B cell (primary cell): ENCODE measurements around the gene SUSD2. TPM values are rescaled to one million over a fixed set of nuclear protein-coding genes. Genes with fewer than 3 reads are reported as not detected.

Experiments used
- ATAC-seq: fragments of 200-7000 bp; cut with Tn5 transposase; one replicate; pipeline ENCODE4 v1.10.0; 2021; ENCODE audit warnings: low read depth, mild to moderate bottlenecking, moderate number of reproducible peaks, moderate library complexity
- CTCF ChIA-PET: fragments of 350-600 bp; sonication (Branson Sonifier 250); formaldehyde crosslinking; loops from one replicate; lab custom pipeline; 2021; ENCODE audit warnings: antibody characterized with exemption, inconsistent platforms; lab: Charles Lee
- POLR2A ChIA-PET: fragments of 350-600 bp; sonication (Branson Sonifier 250); formaldehyde crosslinking; loops from one replicate; lab custom pipeline; 2021; ENCODE audit warnings: antibody characterized with exemption; lab: Charles Lee
- DNase-seq: peaks from one replicate; pipeline ENCODE4 v3.0.0; 2013
- H2AFZ ChIP-seq: 2 replicates; pipeline ENCODE4 v1.6.1; 2012; ENCODE audit warnings: mild to moderate bottlenecking, low read depth, low read length; ENCODE audit not compliant: insufficient read depth, poor library complexity, severe bottlenecking
- H3K27ac ChIP-seq, 2 donors: 1 replicate in 1 of 2; 2 replicates in 1 of 2; pipeline ENCODE4 v1.5.1; 2012 to 2013; ENCODE audit warnings: low read length in 2 of 2, mild to moderate bottlenecking in 2 of 2, moderate library complexity in 1 of 2
- H3K27me3 ChIP-seq, 4 experiments: fragments of 200-600 bp in 1 of 4; sonication (generic) in 1 of 4; replicated peaks in 1 of 4; 1 replicate in 2 of 4; 2 replicates in 2 of 4; pipeline versions ENCODE4 v1.6.1 to v1.7.0; 2013 to 2016; ENCODE audit warnings: low read length in 3 of 4, mild to moderate bottlenecking in 2 of 4, mixed read lengths in 1 of 4, moderate library complexity in 1 of 4; ENCODE audit not compliant: insufficient read depth in 4 of 4, control insufficient read depth in 3 of 4; ENCODE audit errors: control extremely low read depth in 1 of 4
- H3K36me3 ChIP-seq, 2 experiments: replicated peaks in 1 of 2; 1 replicate in 1 of 2; 2 replicates in 1 of 2; pipeline versions ENCODE4 v1.6.1 to v1.7.1; 2013; ENCODE audit warnings: low read length in 1 of 2; ENCODE audit not compliant: insufficient read depth in 2 of 2, control insufficient read depth in 1 of 2; ENCODE audit errors: control extremely low read depth in 1 of 2, extremely low read depth in 1 of 2
- H3K4me1 ChIP-seq, 2 donors: fragments of 200-600 bp in 1 of 2; sonication (generic) in 1 of 2; 1 replicate in 1 of 2; 2 replicates in 1 of 2; pipeline versions ENCODE4 v1.5.1 to v1.6.1; 2013 to 2017; ENCODE audit warnings: low read length in 2 of 2; ENCODE audit not compliant: control insufficient read depth in 2 of 2, insufficient read depth in 2 of 2
- H3K4me2 ChIP-seq: replicated peaks from 2 replicates; pipeline ENCODE3; 2012; ENCODE audit warnings: mild to moderate bottlenecking, low read depth, low read length; ENCODE audit not compliant: poor library complexity, severe bottlenecking
- H3K4me3 ChIP-seq, 5 experiments: fragments of 200-600 bp in 1 of 5; sonication (generic) in 1 of 5; 1 replicate in 3 of 5; 2 replicates in 2 of 5; pipeline versions ENCODE4 v1.5.1 to v1.7.0; 2011 to 2016; ENCODE audit warnings: low read length in 4 of 5, mild to moderate bottlenecking in 4 of 5, low read depth in 2 of 5, control low read depth in 1 of 5, moderate library complexity in 1 of 5; ENCODE audit not compliant: insufficient read depth in 1 of 5; ENCODE audit errors: control extremely low read depth in 1 of 5, extremely low read depth in 1 of 5
- H3K79me2 ChIP-seq: fragments of 200-600 bp; sonication (generic); one replicate; pipeline ENCODE4 v1.6.0; 2016; ENCODE audit warnings: low read length; ENCODE audit not compliant: control insufficient read depth, insufficient read depth
- H3K9ac ChIP-seq: fragments of 200-600 bp; sonication (generic); 2 replicates; pipeline ENCODE4 v1.6.1; 2017; ENCODE audit warnings: mild to moderate bottlenecking, low read length, moderate library complexity
- H3K9me3 ChIP-seq, 3 donors: one replicate each; pipeline versions ENCODE4 v1.6.1 to v1.7.1; 2013; ENCODE audit warnings: low read length in 2 of 3; ENCODE audit not compliant: control insufficient read depth in 2 of 3, insufficient read depth in 1 of 3; ENCODE audit errors: control extremely low read depth in 1 of 3
- H4K20me1 ChIP-seq: 2 replicates; pipeline ENCODE4 v1.6.0; 2012; ENCODE audit warnings: mild to moderate bottlenecking, low read length; ENCODE audit not compliant: insufficient read depth, control insufficient read depth, poor library complexity, severe bottlenecking
- H3K27ac Mint-ChIP-seq: one replicate; pipeline ENCODE4 v1.8.0; 2021; ENCODE audit warnings: mixed read lengths
- H3K27me3 Mint-ChIP-seq: one replicate; pipeline ENCODE4 v1.8.0; 2021; ENCODE audit warnings: mixed read lengths
- H3K4me1 Mint-ChIP-seq: one replicate; pipeline ENCODE4 v1.8.0; 2021; ENCODE audit warnings: mixed read lengths
- H3K4me3 Mint-ChIP-seq: one replicate; pipeline ENCODE4 v1.8.0; 2021; ENCODE audit warnings: mixed read lengths
- H3K9me3 Mint-ChIP-seq: one replicate; pipeline ENCODE4 v1.8.0; 2022; ENCODE audit warnings: mixed read lengths; ENCODE audit not compliant: insufficient read depth
- EZH2 ChIP-seq: IDR thresholded peaks from 2 replicates; pipeline ENCODE4 v1.6.1; 2012; ENCODE audit warnings: borderline replicate concordance, low read depth, mild to moderate bottlenecking, moderate library complexity, low read length; ENCODE audit not compliant: insufficient read depth, poor library complexity, severe bottlenecking
- WGBS: methylation state at CpG from one replicate; pipeline ENCODE4 v1.1.5; 2013; ENCODE audit warnings: missing lambda C conversion rate; ENCODE audit not compliant: insufficient coverage; 5-methylcytosine and 5-hydroxymethylcytosine counted together
- intact Hi-C: fragments of 100-400 bp; cut with micrococcal nuclease; formaldehyde crosslinking; loops from one replicate; pipeline ENCODE4 v1.10.0; 2022
- polyA plus RNA-seq: library from polyadenylated mRNA; depleted of rRNA; stranded (reverse); fragments of >200 nt; gene quantifications from 2 replicates; pipeline ENCODE4 v1.2.3, GENCODE V29; 2012
- total RNA-seq, 2 donors: library from RNA; stranded (reverse); fragments of 120-200 nt in 1 of 2; gene quantifications; 1 replicate in 1 of 2; 2 replicates in 1 of 2; pipeline versions ENCODE4 v1.2.3 to v1.2.4, GENCODE V29; 2013 to 2022
- TF ChIP-seq, protein P1 (sequence below): fragments of 200-600 bp; IDR thresholded peaks from one replicate; pipeline ENCODE4 v1.8.0; 2022; ENCODE audit warnings: antibody characterized with exemption, mild to moderate bottlenecking

The SUSD2 gene
- total and polyA plus RNA-seq, 2 donors (not counting 1 experiment from before 2014, with no cell fraction given), result 0.30 to 0.48 TPM

DNA sequence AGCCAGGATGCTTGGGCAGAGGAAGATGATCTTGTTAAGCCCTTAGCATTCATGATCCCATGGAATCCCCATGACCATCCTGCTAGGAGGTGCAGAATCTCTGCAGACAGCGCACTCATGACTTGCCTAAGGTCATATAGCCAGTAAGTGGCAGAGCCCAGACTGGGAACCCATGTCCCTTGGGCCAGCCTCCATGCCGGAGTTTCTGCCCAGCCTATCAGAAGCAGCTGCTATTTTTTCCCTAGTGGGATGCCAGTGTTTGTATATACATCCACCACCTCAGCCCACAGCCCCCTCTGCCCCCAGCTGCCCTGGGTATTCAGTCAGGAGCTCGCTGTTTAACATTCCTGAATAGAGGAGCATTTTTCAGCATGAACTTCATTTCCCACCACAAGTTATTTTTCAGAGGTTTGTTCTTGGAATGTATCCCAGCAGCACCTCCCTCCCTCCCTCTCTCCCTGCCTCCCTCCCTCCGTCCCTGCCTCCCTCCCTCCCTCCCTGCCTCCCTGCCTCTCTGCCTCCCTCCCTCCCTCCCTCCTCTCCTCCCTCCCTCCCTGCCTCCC is 34.4 kb upstream of the SUSD2 start:
- Mint-ChIP-seq H3K27ac (no peak overlapping the region), H3K4me1 (peaks cover 37% of the 10 kb centered on the region), H3K4me3 (no peak overlapping the region), H3K27me3 (no peaks in the 10 kb centered on the region), H3K9me3 (no peaks in the 10 kb centered on the region)
- ATAC-seq (no peak), DNase-seq (no peak)
- no peak overlapping the region for H3K9ac ChIP-seq
- peaks cover 25 to 38% of the 10 kb centered on the region in 2 donors for H3K4me1 ChIP-seq
- no peak overlapping the region for H3K4me3 ChIP-seq
- H3K27me3 ChIP-seq, result no peaks in the 10 kb centered on the region
- intact Hi-C loops, result no loop called here
- TF ChIP-seq EZH2, result no peak
- peaks cover 12% of the 10 kb centered on the region for H3K79me2 ChIP-seq
- no peaks in the 10 kb centered on the region for H4K20me1 ChIP-seq
- no peak overlapping the region for H2AFZ ChIP-seq
- WGBS, result 80% methylated on average over 3 of the region's 4 CpGs
- H3K27ac ChIP-seq, result peak overlapping the region in 1 of 2 donors; percentile 21
- H3K4me2 ChIP-seq, result peak overlapping the region; percentile 63
- ChIA-PET CTCF (interaction anchor here (1.3 to 7.7 kb wide), 2 partner anchors 8 kb away, joined by 3 to 48 read pairs; no protein-coding TSS in a partner anchor), POLR2A (no interaction called here)
- no peaks in the 10 kb centered on the region for H3K9me3 ChIP-seq
- no peaks in the 10 kb centered on the region for H3K36me3 ChIP-seq

DNA sequence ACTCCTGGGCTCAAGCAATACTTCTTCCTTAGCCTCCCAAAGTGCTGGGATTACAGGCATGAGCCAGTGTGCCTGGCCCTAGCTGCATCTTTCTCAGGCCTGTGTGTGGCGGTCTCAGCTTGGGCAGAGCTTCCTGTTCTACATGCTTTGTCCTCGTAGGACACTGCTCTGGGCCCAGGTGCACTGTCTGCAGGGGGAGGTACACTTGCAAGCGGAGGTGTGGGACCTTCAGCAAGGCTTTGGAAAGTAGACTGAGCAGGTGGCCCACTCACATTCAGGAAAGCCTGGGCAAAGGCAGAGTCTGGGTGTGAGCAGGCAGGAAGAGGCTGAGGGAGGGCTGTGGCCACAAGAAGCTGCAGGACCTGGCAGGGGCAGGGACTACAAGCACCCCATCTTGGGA is 33.6 kb upstream of the SUSD2 start:
- ATAC-seq (no peak), DNase-seq (no peak)
- H3K27me3 ChIP-seq, result no peaks in the 10 kb centered on the region
- no peak overlapping the region for H2AFZ ChIP-seq
- 65% methylated on average over 3 of the region's 3 CpGs for WGBS
- peak overlapping the region; percentile 26 for H3K27ac Mint-ChIP-seq
- peaks cover 36% of the 10 kb centered on the region for H3K4me1 Mint-ChIP-seq
- H3K9ac ChIP-seq, result no peak overlapping the region
- ChIA-PET CTCF (interaction anchor here (1.3 to 7.7 kb wide), 2 partner anchors 8 to 9 kb away, joined by 3 to 48 read pairs; no protein-coding TSS in a partner anchor), POLR2A (no interaction called here)
- peaks cover 25 to 34% of the 10 kb centered on the region in 2 donors for H3K4me1 ChIP-seq
- no peak overlapping the region for H3K4me3 ChIP-seq
- no peaks in the 10 kb centered on the region for H3K9me3 ChIP-seq
- no peak overlapping the region for H3K4me3 Mint-ChIP-seq
- H3K27ac ChIP-seq, result no peak overlapping the region
- no peak overlapping the region for H3K4me2 ChIP-seq
- H3K79me2 ChIP-seq, result peaks cover 8% of the 10 kb centered on the region
- intact Hi-C loops, result no loop called here
- no peaks in the 10 kb centered on the region for H3K36me3 ChIP-seq
- H3K27me3 Mint-ChIP-seq, result no peaks in the 10 kb centered on the region
- H4K20me1 ChIP-seq, result no peaks in the 10 kb centered on the region
- no peaks in the 10 kb centered on the region for H3K9me3 Mint-ChIP-seq
- TF ChIP-seq EZH2, result no peak
- TF ChIP-seq, protein P1, sequence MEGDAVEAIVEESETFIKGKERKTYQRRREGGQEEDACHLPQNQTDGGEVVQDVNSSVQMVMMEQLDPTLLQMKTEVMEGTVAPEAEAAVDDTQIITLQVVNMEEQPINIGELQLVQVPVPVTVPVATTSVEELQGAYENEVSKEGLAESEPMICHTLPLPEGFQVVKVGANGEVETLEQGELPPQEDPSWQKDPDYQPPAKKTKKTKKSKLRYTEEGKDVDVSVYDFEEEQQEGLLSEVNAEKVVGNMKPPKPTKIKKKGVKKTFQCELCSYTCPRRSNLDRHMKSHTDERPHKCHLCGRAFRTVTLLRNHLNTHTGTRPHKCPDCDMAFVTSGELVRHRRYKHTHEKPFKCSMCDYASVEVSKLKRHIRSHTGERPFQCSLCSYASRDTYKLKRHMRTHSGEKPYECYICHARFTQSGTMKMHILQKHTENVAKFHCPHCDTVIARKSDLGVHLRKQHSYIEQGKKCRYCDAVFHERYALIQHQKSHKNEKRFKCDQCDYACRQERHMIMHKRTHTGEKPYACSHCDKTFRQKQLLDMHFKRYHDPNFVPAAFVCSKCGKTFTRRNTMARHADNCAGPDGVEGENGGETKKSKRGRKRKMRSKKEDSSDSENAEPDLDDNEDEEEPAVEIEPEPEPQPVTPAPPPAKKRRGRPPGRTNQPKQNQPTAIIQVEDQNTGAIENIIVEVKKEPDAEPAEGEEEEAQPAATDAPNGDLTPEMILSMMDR, result no peak
